HepG2 (cell line): ENCODE results near the gene AUTS2. TPM values are rescaled to one million over a fixed set of nuclear protein-coding genes. Genes with fewer than 3 reads are reported as not detected.

Source experiments
- ATAC-seq: fragments of 200-7000 bp; cut with Tn5 transposase; 3 replicates; pipeline ENCODE4 v1.9.1; 2020; ENCODE audit warnings: mild to moderate bottlenecking, moderate library complexity
- BruUV-seq: library from RNA; stranded (reverse); fragments of 400-500 nt; replicated peaks from 2 replicates; lab custom pipeline; 2021; lab: Mats Ljungman, UMichigan
- CTCF ChIA-PET: fragments of 300-600 bp; formaldehyde crosslinking; extraction: SDS; loops from one replicate; lab custom pipeline; 2021; ENCODE audit warnings: low total read pairs, inconsistent platforms, low intra/inter-chr PET ratio; lab: Yijun Ruan, JAX
- POLR2A ChIA-PET: fragments of 350-600 bp; sonication (Branson Sonifier 250); formaldehyde crosslinking; loops from one replicate; lab custom pipeline; 2020; ENCODE audit warnings: antibody characterized with exemption, inconsistent platforms; lab: Yijun Ruan, JAX
- DNase-seq: peaks from one replicate; pipeline ENCODE4 v3.0.0-alpha.2; 2015; ENCODE audit warnings: low spot score
- FAIRE-seq: peaks from 3 replicates; lab custom pipeline; 2011; peaks lifted over from hg19 to GRCh38; lab: Jason Lieb, UNC
- H2AFZ ChIP-seq: one replicate; pipeline ENCODE4 v1.6.1; 2011; ENCODE audit warnings: low read length, inconsistent platforms
- H3K27ac ChIP-seq: fragments of 300-600 bp; 3 replicates; pipeline ENCODE4 v1.8.0; 2011; ENCODE audit warnings: mixed run types, mild to moderate bottlenecking, mixed read lengths, low read length, inconsistent platforms; ENCODE audit not compliant: insufficient read depth; ENCODE audit errors: extremely low read length
- H3K27me3 ChIP-seq, 2 experiments: fragments of 200-600 bp in 1 of 2; 2 replicates in 1 of 2; 3 replicates in 1 of 2; pipeline versions ENCODE4 v1.6.0 to v1.8.0; 2011; ENCODE audit warnings: low read length in 2 of 2, mild to moderate bottlenecking in 2 of 2, moderate library complexity in 2 of 2, inconsistent platforms in 1 of 2; ENCODE audit not compliant: insufficient read depth in 2 of 2, control insufficient read depth in 1 of 2
- H3K36me3 ChIP-seq, 2 experiments: fragments of 200-600 bp in 1 of 2; replicated peaks in 1 of 2; 2 replicates in 1 of 2; 3 replicates in 1 of 2; pipeline versions ENCODE4 v1.5.1 to v1.8.0; 2011; ENCODE audit warnings: low read length in 2 of 2, inconsistent platforms in 1 of 2; ENCODE audit not compliant: insufficient read depth in 2 of 2, control insufficient read depth in 1 of 2
- H3K4me1 ChIP-seq: 2 replicates; pipeline ENCODE4 v1.5.1; 2012; ENCODE audit warnings: low read length, inconsistent platforms; ENCODE audit not compliant: insufficient read depth
- H3K4me2 ChIP-seq: 2 replicates; pipeline ENCODE4 v1.6.0; 2011; ENCODE audit warnings: low read depth, low read length, inconsistent platforms
- H3K4me3 ChIP-seq, 3 experiments: fragments of 200-600 bp in 1 of 3; sonication (generic), shearing (Covaris generic) in 1 of 3; replicated peaks in 1 of 3; 2 replicates each; pipeline ENCODE4 v1.5.1; 2011 to 2016; ENCODE audit warnings: low read length in 3 of 3, inconsistent platforms in 2 of 3, low read depth in 2 of 3, mild to moderate bottlenecking in 2 of 3, control low read depth in 1 of 3, mixed read lengths in 1 of 3; ENCODE audit not compliant: insufficient read depth in 1 of 3
- H3K79me2 ChIP-seq: one replicate; pipeline ENCODE4 v1.6.1; 2011; ENCODE audit warnings: low read length, inconsistent platforms; ENCODE audit not compliant: insufficient read depth
- H3K9ac ChIP-seq: 2 replicates; pipeline ENCODE4 v1.6.0; 2011; ENCODE audit warnings: mild to moderate bottlenecking, low read depth, low read length, inconsistent platforms; ENCODE audit not compliant: insufficient read depth
- H3K9me3 ChIP-seq: 2 replicates; pipeline ENCODE4 v1.5.1; 2012; ENCODE audit warnings: mild to moderate bottlenecking, low read length
- H4K20me1 ChIP-seq: 2 replicates; pipeline ENCODE4 v1.6.0; 2011; ENCODE audit warnings: inconsistent platforms, mild to moderate bottlenecking, low read length, moderate library complexity; ENCODE audit not compliant: insufficient read depth
- ATF3 ChIP-seq: sonication (generic); formaldehyde crosslinking; IDR thresholded peaks from 2 replicates; pipeline ENCODE4 v1.4.0; 2020; ENCODE audit warnings: missing genetic modification reagents
- FOXK1 ChIP-seq: sonication (generic); formaldehyde crosslinking; IDR thresholded peaks from 2 replicates; pipeline ENCODE4 v1.4.0; 2020; ENCODE audit warnings: low read depth, missing genetic modification reagents, borderline replicate concordance
- HOXA5 ChIP-seq: sonication (generic); formaldehyde crosslinking; IDR thresholded peaks from 2 replicates; pipeline ENCODE4 v1.4.0; 2020; ENCODE audit warnings: missing genetic modification reagents
- NR2F1 ChIP-seq, 2 experiments: fragments of 450-650 bp in 1 of 2; formaldehyde crosslinking in 1 of 2; IDR thresholded peaks; 2 replicates each; pipeline versions ENCODE4 v1.5.0 to v1.6.1; 2016 to 2020; ENCODE audit warnings: mild to moderate bottlenecking in 1 of 2, missing compliant biosample characterization in 1 of 2, missing genetic modification reagents in 1 of 2, moderate library complexity in 1 of 2
- PAX8 ChIP-seq: sonication (generic); formaldehyde crosslinking; IDR thresholded peaks from 2 replicates; pipeline ENCODE4 v1.8.0; 2022; ENCODE audit warnings: mild to moderate bottlenecking, missing genetic modification reagents, borderline replicate concordance
- POLR2A ChIP-seq, 2 experiments: IDR thresholded peaks; 2 replicates each; pipeline ENCODE4 v1.6.1; 2011; ENCODE audit warnings: low read depth in 2 of 2, low read length in 2 of 2, mild to moderate bottlenecking in 1 of 2, moderate library complexity in 1 of 2; ENCODE audit not compliant: insufficient read depth in 1 of 2
- RARA ChIP-seq: IDR thresholded peaks from 2 replicates; pipeline ENCODE4 v1.6.1; 2016; ENCODE audit warnings: missing genetic modification reagents, missing compliant biosample characterization
- SRSF9 ChIP-seq: fragments of 200-400 bp; formaldehyde crosslinking; IDR thresholded peaks from 2 replicates; pipeline ENCODE4 v1.6.1; 2018; ENCODE audit warnings: borderline replicate concordance, mild to moderate bottlenecking, low read depth, low read length; ENCODE audit not compliant: insufficient read depth, poor library complexity, severe bottlenecking
- ZMAT3 ChIP-seq: sonication (generic); formaldehyde crosslinking; conservative IDR thresholded peaks from 2 replicates; pipeline ENCODE4 v1.7.0; 2021; ENCODE audit warnings: missing genetic modification reagents
- ZNF143 ChIP-seq: sonication (generic); formaldehyde crosslinking; IDR thresholded peaks from 2 replicates; pipeline ENCODE4 v1.4.0; 2020; ENCODE audit warnings: missing genetic modification reagents
- ZNF160 ChIP-seq: sonication (generic); formaldehyde crosslinking; IDR thresholded peaks from 2 replicates; pipeline ENCODE4 v1.8.0; 2022; ENCODE audit warnings: mild to moderate bottlenecking, inconsistent platforms, missing genetic modification reagents
- ZNF30 ChIP-seq: sonication (generic); formaldehyde crosslinking; IDR thresholded peaks from 2 replicates; pipeline ENCODE4 v1.5.0; 2020; ENCODE audit warnings: mild to moderate bottlenecking, missing genetic modification reagents
- ZNF414 ChIP-seq: sonication (generic); formaldehyde crosslinking; IDR thresholded peaks from 2 replicates; pipeline ENCODE4 v1.5.0; 2020; ENCODE audit warnings: missing genetic modification reagents
- ZNF652 ChIP-seq: IDR thresholded peaks from 2 replicates; pipeline ENCODE4 v1.6.1; 2016; ENCODE audit warnings: low read depth, borderline replicate concordance
- ZNF660 ChIP-seq: sonication (generic); formaldehyde crosslinking; IDR thresholded peaks from 2 replicates; pipeline ENCODE4 v1.5.1; 2020; ENCODE audit warnings: mild to moderate bottlenecking, low read depth, missing genetic modification reagents, borderline replicate concordance
- WGBS: methylation state at CpG from one replicate; pipeline ENCODE4 v1.1.6; 2017; ENCODE audit warnings: low lambda C conversion rate; 5-methylcytosine and 5-hydroxymethylcytosine counted together
- in situ Hi-C: cut with HindIII; loops from 2 replicates; pipeline ENCODE4 v1.10.0; 2017; ENCODE audit warnings: low pct_unique_long_range_greater_than_20kb; ENCODE audit not compliant: extremely low pct_ligation_motif_present
- intact Hi-C: fragments of 100-400 bp; cut with micrococcal nuclease; formaldehyde crosslinking; loops from one replicate; pipeline ENCODE4 v1.10.0; 2022; ENCODE audit not compliant: unreplicated experiment
- polyA plus RNA-seq, 8 experiments: library from polyadenylated mRNA; depleted of rRNA in 3 of 8; stranded (reverse) in 7 of 8; unstranded in 1 of 8; fragments of >200 nt; fragmentation: Illumina TruSeq in 4 of 8; extraction: Trizol in 4 of 8; gene quantifications; 2 replicates each; pipeline versions ENCODE4 v1.2.1 to v1.2.3, GENCODE V29; 2011 to 2016; ENCODE audit warnings: low read depth in 4 of 8, missing spikeins in 1 of 8, mixed read lengths in 1 of 8; ENCODE audit not compliant: insufficient read depth in 1 of 8
- total RNA-seq, 5 experiments: library from RNA; depleted of rRNA; stranded (reverse); fragments of >200 nt; fragmentation: Illumina TruSeq; extraction: Trizol; gene quantifications; 2 replicates each; pipeline ENCODE4 v1.2.3, GENCODE V29; 2016; ENCODE audit warnings: low read depth in 1 of 5
- TF ChIP-seq, protein P1 (sequence below): sonication (generic); formaldehyde crosslinking; IDR thresholded peaks from 2 replicates; pipeline ENCODE4 v1.9.0; 2021; ENCODE audit warnings: missing genetic modification reagents, mild to moderate bottlenecking, borderline replicate concordance

Gene AUTS2
- total and polyA plus RNA-seq, 2 of the 13 experiments (the other 11 are each of a cell fraction or from before 2014, with no cell fraction given), result 0.38 TPM; not detected in 1

GRCh38 chr7:70618020-70618551, 1019.8 kb downstream of the AUTS2 start:
- intact Hi-C loops, result no loop called here
- H2AFZ ChIP-seq, result no peak overlapping the region
- no peak for FAIRE-seq
- no peak for DNase-seq
- H3K79me2 ChIP-seq, result no peaks in the 10 kb centered on the region
- no peaks in the 10 kb centered on the region for H3K4me1 ChIP-seq
- POLR2A ChIA-PET, result no interaction called here
- no peak for ATAC-seq
- no peaks in the 10 kb centered on the region for H3K36me3 ChIP-seq
- no peaks in the 10 kb centered on the region for H3K9me3 ChIP-seq
- CTCF ChIA-PET, result no interaction called here
- BruUV-seq, result no TSS peak
- H3K4me2 ChIP-seq, result no peak overlapping the region
- no peaks in the 10 kb centered on the region; a peak in 3 of 5 replicates for H3K27me3 ChIP-seq
- no peak for TF ChIP-seq NR2F1 (CRISPR knock-in tag; IDR thresholded peaks at IDR 0.05)
- no peak for TF ChIP-seq ZNF660 (CRISPR knock-in tag)
- TF ChIP-seq POLR2A (IDR thresholded peaks at IDR 0.05; ENCODE audit: insufficient read depth in 1 of 2, low read depth in 2 of 2, low read length in 2 of 2), result no peak
- TF ChIP-seq ATF3 (CRISPR knock-in tag), result no peak
- no peak for TF ChIP-seq ZNF160
- TF ChIP-seq SRSF9, result no peak
- TF ChIP-seq ZNF652 (CRISPR knock-in tag), result no peak
- TF ChIP-seq PAX8 (CRISPR knock-in tag), result no peak
- TF ChIP-seq ZNF30 (CRISPR knock-in tag), result no peak
- TF ChIP-seq RARA (CRISPR knock-in tag), result no peak
- TF ChIP-seq FOXK1 (CRISPR knock-in tag), result no peak
- no peak for TF ChIP-seq ZMAT3
- TF ChIP-seq, protein P1, sequence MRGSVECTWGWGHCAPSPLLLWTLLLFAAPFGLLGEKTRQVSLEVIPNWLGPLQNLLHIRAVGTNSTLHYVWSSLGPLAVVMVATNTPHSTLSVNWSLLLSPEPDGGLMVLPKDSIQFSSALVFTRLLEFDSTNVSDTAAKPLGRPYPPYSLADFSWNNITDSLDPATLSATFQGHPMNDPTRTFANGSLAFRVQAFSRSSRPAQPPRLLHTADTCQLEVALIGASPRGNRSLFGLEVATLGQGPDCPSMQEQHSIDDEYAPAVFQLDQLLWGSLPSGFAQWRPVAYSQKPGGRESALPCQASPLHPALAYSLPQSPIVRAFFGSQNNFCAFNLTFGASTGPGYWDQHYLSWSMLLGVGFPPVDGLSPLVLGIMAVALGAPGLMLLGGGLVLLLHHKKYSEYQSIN (CRISPR knock-in tag), result no peak
- TF ChIP-seq ZNF143 (CRISPR knock-in tag), result no peak
- TF ChIP-seq HOXA5 (CRISPR knock-in tag), result no peak
- TF ChIP-seq ZNF414, result no peak
- TF ChIP-seq, all 625 proteins: peak for 0
- in situ Hi-C loops, result no loop called here
- Histone ChIP-seq H3K4me3 (no peak overlapping the region), H3K27ac (no peak overlapping the region), H4K20me1 (no peaks in the 10 kb centered on the region), H3K9ac (no peak overlapping the region)
- 42% methylated on average over 7 of the region's 10 CpGs for WGBS
